ENCODE data around the gene RGS7.

DNA sequence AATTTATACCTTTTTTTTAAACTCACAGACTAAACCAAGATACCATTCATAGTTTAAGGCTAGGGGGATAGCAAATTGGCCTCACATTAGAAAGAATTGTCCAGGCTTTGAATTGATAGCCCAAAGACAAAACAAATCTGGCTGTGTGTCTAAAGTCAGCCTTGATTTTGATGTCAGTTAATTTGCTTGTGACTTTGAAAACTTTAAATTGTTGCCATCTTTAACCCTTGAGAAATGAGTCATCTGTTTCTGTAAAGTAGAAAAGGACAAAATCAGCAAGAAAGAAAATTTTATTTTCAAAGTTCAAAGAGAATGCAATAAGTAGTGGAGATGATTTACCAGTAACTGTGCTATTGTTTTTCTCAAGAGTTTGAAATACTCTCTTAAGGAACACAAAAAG, 184.5 kb downstream of the RGS7 start:
- no peak; the same call in 1 of the 2 replicates for TF ChIP-seq CTCF (IDR thresholded peaks at IDR 0.05)
- TF ChIP-seq, protein P1, sequence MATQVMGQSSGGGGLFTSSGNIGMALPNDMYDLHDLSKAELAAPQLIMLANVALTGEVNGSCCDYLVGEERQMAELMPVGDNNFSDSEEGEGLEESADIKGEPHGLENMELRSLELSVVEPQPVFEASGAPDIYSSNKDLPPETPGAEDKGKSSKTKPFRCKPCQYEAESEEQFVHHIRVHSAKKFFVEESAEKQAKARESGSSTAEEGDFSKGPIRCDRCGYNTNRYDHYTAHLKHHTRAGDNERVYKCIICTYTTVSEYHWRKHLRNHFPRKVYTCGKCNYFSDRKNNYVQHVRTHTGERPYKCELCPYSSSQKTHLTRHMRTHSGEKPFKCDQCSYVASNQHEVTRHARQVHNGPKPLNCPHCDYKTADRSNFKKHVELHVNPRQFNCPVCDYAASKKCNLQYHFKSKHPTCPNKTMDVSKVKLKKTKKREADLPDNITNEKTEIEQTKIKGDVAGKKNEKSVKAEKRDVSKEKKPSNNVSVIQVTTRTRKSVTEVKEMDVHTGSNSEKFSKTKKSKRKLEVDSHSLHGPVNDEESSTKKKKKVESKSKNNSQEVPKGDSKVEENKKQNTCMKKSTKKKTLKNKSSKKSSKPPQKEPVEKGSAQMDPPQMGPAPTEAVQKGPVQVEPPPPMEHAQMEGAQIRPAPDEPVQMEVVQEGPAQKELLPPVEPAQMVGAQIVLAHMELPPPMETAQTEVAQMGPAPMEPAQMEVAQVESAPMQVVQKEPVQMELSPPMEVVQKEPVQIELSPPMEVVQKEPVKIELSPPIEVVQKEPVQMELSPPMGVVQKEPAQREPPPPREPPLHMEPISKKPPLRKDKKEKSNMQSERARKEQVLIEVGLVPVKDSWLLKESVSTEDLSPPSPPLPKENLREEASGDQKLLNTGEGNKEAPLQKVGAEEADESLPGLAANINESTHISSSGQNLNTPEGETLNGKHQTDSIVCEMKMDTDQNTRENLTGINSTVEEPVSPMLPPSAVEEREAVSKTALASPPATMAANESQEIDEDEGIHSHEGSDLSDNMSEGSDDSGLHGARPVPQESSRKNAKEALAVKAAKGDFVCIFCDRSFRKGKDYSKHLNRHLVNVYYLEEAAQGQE (IDR thresholded peaks at IDR 0.05; ENCODE audit: insufficient read depth in 1 of 2, low read depth in 2 of 2, low read length in 1 of 2), result no peak
- no peak for TF ChIP-seq TCF7L2 (IDR thresholded peaks at IDR 0.05; ENCODE audit: low read depth, low read length)
- TF ChIP-seq SIN3A (IDR thresholded peaks at IDR 0.05; ENCODE audit: borderline replicate concordance, insufficient read depth, low read depth, low read length), result no peak
